ENCODE results near the gene CATSPER1. TPM values are rescaled to one million over a fixed set of nuclear protein-coding genes. Genes with fewer than 3 reads are reported as not detected.
"Not testable (repeated sequence)": the region's sequence is repeated elsewhere in the genome, so short reads cannot be mapped to it uniquely, and the experiment has no call there.

The CATSPER1 gene
- total RNA-seq, 1 donor from 2014 or later = not detected

DNA sequence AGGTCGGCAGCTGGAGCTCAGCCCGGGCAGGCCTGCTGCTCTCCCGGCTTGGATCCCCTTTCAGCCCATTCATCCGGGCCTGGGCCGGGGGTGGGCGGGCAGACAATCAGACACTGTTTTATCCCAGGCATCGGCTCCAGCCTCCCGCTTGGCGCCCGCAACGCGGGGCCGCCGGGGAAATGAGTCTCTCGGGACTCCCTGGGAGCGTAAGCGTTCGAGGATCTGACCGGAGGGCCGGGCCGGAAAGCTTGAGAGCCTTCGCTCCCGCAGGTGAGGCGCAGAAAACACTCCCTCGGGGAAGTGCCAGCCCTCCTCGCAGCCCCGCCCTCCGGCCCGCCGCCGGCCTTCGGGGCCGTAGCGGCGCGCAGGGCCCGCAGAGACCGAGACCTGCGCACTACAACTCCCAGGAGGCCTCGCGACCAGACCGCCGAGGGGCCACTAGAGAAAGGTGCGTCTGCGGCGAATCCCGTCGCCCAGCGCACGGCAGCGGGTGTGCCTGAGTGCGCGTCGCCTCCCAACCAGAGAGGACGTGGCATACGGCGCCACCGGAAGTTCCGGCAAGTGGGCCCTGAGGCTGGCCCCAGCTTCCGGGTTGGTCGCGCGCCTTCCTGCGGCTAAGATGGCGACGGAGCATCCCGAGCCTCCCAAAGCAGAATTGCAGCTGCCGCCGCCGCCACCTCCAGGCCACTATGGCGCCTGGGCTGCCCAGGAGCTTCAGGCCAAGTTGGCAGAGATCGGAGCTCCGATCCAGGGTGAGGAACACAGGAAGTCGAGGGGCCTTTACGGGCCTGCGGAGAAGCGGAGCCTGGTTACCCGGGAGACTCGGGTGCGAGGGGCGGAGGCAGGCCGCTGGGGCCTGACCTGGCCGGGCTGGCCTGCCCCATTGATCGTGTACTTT is 25.7 kb upstream of the CATSPER1 start, which contains the start of gene SF3B2:
Gene SF3B2, plus strand, starts transcription at position 599 of the 898 bp plus-strand sequence. Its CDS starts 21 bp downstream, at position 620.
- DNase-seq = peak; percentile 98

DNA sequence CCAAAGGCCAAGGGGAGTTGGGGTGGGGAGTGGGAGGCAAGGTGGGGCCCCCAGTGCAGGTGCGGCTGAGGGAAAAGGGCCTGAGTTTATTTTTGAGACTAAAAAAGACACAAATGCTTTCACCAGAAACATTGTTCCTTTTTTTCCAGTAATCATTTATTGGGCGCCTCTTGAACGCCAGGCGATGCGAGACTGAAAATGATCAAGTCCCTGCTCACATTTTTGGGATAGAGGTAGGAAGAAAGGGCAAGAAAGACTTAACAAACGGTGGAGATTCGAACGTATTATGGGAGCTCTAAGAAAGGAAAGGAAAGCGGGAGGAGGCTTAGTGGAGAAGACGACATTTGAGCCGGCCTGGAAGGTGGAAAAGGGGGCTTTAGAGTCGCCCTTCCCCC is 25.1 kb upstream of the CATSPER1 start:
- no peak for DNase-seq

DNA sequence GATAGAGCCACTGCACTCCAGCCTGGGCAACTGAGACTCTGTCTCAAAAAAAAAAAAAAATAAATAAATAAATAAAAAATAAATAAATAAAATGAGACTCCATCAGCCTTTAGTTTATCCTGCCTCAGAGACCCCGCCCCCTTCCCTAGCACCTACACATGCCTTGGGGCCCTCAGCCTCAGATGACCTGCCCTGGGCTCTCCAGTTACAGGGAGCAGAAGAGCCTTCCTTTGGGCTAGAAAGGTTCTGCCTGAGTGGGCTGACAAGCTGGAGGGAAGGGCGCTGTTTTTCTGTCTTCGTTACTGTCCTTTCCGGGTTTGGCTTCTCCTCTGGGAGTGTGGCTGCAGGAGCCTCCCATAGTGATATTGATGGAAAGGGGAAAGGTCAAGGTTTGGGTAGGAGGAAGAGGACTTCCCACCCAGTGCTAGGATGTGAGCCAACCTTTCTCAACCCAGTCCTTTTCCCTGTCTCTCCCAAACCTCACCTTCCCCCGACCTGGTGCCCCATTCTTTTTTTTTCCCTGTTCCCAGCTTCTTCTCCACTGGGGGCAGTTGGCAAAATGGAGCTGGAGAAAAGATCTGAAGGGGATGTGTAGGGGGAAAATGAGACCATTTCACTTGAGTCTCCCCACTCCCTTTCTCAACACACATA is 24.4 kb upstream of the CATSPER1 start:
- no peak for DNase-seq

DNA sequence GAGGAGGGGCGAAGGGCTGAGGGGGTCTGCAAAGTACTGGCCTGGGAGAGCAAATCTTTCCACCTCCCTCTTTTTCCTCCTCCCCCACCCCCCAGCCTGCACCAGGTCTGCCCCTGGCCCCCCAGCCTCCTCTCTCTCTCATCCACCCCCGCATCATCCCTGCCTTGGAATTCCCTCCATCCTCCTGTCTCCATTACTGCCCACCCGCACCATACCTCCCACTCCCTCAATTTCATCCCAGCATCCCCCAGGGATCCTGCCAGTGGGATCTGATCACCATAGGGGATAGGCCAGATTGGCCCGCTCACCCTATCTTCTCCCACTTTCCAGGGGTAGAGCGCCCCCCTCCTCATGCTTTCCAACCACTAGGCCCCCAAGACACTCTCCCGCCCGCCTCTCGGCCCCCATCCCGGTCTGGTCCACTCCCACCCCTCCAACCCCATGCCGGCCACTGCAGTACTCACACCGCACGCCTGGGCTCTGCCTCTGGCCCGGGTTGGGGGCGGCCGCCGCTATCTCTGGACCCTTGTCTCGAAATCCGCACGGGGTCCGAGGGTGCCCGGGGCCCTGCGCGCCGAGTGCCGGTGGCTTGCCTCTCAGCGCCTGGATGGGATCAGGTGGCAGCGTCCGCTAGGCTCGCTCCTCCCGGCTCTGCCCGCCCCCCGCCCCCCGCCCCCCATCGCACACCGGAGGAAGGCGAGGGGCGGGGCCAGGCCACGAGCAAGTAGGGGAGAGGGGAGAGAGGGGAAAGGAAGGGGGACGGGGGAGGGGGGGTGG is 22.5 kb upstream of the CATSPER1 start, which contains the start of gene GAL3ST3:
Gene GAL3ST3, minus strand, starts transcription at position 615 of the 777 bp plus-strand sequence. CDS start 3,746 bp downstream, outside the sequence.
- DNase-seq = peak; percentile 25

DNA sequence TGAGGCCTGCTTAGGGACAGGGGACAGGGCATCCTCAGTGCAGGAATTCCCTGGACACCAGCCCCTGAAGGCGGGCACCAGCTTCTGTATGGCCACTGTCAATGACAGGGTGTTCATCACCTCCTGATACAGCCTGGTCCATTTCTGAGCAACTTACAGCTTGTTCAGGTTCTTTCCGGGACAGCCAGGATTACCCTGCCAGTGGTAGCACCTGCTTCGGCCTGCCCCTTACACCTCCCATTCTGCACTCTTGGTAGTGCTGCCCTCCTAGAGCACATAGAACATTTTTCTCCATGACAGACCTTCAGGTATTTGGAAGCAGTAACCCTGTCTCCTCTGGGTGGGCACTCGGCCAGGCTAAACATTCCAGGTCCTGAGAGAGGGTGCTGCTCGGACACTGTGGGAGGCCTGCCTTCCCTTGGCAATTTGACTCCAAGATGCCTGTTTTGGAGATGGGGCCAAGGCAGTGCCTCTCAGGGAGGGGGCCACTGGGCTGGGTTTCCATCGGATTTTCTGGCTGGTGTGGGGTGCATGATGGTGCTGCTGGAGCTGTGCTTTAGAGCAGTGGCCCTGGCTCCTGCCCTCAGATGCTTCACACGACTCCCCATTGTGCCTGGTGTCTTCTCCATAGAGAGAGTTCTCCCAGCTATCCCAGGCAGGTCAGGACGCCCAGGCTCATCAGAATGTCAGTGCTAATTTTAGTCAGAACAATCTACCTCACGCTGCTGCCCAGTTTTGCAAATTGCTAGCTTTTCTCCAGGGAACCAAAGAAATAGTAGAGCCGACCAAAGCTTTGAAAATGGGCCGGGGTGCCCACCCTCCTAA is 21.5 kb upstream of the CATSPER1 start:
- no peak for DNase-seq

DNA sequence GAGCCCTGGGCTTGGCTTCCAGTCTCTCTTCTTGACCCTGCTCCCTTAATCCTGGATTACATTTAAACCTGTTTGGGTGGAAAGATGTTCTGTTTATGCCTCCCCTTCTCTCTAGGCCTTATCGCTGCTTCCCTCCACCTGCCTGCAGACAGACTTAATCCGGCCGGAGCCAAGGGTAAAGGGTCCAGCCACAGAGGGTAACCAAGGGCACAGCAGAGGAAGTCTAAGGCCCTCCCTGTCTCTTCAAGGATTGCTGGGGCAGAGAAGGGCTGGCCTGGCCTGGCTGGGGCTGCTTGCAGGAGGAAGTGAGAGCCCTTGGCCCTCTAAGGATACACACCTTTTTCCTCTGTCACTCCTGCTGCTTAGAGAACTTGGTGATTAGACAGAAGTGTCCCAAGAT is 20.6 kb upstream of the CATSPER1 start:
- no peak for DNase-seq

DNA sequence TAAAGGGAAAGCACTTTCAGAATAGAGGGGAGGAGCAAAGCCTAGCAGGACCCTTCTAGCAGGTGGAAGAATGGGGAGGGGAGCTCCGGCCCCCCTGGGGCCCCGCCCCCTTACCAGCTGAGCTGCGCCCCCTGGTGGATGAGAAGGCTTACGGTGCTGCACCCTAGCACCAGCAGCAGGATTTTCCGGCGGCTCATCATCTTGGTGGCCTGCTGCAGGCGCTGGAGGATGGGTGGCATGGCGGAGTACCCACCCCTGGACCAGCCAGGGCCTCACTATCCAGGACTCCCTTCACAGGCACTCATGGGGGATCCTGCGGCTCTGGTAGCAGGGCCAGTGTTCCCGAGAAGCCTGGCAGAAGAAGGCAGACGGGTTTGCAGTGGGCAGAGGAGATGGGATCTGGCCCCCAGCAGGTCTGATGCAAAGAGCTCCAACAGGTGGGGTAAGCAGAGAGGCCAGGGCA is 18.9 kb upstream of the CATSPER1 start:
- DNase-seq = peak; percentile 90

DNA sequence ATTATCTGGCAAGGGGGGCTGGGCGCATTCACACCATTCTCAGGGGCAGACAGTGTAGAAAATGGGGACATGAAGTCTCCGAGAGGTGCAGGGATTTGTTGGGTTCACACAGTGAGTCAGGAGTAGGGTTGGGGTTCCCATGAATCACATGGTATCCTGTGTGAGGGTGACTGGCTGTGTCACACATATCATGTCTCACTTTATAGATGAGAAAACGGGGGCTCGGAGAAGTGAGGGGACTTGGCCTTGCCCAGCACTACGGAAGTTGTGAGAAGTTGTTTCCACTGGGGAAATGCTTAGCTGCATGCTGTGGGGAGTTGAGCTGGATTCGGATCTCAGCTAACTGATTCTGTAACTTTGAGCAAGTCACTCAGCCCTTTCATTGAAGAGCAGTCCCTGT is 18.5 kb upstream of the CATSPER1 start:
- DNase-seq = no peak

DNA sequence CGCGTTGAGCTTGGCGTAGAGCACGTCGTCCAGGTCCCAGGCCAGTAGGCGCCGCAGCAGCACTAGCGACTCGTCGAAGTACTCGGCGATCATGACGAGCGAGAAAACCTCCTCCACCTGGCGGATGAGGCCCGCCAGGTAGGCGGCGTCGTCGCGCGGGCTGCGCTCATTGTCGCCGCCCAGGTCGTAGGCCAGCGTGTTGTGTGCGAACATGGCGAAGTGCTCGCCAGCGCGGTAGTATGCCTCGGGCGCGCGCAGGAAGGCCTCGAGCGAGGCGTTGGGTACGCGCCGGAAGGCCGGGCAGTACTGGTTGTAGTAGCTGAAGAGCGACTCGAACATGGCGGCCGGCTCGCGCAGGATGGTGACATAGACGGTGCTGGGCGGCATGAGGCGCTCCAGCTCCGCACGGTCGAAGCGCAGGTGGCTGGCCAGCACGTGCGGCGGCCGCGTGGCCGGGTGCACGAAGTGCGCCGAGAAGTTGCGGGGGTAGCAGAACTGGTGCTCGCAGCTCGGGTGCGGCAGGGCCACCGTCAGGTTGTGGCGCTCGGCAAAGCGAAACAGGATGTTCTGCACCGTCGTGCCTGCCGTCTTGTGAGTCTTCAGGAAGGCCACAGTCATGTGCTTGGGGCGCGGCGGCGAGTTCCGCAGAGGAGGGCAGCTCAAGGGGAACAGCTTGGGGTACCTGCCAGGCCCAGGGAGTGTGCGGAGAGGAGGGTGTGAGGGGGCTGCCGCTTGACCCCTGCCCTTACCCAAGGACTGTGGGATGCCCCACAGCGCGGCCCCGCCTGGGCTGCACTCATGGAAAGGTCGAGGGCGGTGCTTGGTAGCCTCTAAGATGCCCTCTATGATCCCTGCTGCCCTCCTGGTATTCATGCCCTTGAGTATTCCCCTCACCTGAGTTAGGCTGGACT is 17.0 kb upstream of the CATSPER1 start:
- DNase-seq = no peak

DNA sequence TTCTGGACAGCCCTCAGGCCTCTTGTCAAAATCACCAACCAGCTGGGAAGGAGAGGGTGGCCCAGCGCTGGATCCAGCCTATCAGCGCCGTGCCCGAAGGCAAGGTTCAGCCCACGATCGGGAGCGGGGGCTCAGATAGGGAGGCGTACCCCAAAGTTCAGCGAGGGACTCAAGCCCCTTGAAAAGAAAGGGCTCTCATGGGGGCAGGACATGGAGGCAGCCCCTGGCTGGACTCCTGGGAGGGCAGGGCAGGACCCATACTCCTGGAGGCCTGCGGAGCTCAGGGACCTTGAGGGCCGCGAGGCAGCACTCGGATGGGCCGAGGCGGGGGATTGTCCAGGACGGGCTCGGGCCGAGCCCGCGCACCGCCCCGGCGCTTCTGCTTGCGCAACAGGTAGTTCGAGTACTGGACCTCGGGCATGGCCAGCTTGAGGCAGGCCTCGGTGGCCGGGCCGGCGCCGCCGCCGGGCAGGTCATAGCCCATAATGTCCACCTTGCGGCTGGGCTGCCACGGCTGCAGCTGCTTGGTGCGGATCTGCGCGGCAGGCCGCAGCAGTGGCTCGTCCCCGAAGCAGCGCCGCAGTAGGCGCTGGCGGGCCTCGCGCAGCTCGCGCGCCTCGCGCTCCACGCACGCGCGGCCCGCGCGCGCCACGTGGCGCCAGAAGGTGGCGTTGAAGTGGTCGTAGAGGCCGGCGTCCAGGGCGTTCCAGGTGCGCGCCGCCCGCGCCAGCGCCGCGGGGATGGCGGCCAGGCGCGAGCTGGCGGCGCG is 16.1 kb upstream of the CATSPER1 start:
- DNase-seq = no peak

DNA sequence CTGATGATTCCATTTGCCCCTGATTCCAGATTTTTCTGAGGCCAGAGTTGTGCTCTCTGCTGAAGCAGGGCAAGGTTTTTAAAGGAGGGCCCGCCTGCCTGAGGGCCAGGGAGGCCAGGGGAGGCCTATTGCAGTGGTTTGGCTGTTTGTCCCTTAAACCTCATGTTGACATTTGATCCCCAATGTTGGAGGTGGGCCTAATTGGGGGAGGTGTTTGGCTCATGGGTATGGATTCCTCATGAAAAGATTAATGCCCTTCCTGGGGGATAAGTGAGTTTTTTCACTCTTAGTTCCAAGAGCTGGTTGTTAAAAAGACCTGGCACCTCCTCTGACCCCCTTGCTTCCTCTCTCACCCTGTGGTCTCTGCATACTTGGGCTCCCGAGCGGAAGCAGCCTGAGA is 13.5 kb upstream of the CATSPER1 start:
- no peak for DNase-seq

DNA sequence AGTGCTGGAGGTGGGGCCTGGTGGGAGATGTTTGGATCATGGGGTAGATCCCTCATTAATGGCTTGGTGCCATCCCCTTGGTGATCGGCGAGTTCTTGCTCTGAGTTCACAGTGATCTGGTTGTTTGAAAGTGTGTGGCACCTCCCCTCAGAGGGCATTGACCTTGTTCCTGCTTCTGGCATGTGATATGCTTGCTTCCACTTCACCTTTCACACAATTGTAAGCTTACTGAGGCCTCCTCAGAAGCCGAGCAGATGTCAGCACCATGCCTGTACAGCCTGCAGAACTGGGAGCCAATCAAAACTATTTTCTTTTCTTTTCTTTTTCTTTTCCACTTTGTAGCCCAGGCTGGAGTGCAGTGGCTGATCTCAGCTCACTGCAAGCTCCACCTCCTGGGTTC is 11.0 kb upstream of the CATSPER1 start:
- no peak for DNase-seq

DNA sequence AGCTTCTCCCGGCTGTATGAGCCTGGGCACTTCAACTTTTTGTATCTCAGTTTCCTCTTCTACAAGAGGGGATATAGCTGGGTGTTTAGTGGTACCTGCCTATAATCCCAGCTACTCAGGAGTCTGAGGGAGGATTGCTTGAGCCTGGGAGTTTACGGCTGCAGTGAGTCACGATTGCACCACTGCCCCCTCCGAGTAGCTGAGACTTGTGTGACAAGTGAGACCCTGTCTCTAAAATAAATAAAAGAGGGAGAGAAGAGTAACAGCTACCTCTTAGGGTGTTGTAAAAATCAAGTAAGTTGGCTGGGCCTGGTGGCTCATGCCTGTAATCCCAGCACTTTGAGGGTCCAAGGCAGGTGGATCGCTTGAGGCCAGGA is 10.0 kb upstream of the CATSPER1 start:
- no peak for DNase-seq

DNA sequence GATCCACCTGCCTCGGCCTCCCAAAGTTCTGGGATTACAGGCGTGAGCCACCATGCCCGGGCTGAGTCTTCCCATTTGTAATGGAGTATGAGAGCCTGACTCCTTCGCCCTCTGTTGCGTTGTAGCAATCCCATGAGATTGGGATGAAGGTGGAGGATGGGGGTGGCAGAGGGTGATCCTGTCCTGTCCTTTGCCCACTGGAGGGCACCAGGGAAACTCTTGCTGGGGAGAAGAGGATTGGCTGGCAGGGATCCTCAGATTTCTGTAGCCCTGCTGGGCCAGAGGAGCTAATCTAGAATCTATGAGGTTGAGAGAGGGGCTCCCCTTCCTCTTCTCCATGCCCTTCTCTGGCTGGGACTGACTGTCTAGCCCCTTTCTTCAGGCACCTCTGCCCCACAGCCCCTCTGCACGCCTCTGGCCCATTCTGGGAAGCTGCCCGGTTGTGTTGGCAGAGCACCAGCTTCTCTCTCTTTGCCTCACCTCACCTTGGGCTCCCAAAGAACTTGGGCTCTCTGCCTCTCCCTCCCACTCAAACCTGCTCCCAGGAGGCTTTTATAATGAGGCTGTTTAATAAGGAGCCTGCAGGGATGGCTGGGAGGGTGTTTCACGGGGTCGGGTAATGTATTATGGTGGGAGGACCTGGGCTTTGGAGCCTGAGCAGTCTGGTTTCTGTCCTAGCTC is 9.5 kb upstream of the CATSPER1 start:
- no peak for DNase-seq

DNA sequence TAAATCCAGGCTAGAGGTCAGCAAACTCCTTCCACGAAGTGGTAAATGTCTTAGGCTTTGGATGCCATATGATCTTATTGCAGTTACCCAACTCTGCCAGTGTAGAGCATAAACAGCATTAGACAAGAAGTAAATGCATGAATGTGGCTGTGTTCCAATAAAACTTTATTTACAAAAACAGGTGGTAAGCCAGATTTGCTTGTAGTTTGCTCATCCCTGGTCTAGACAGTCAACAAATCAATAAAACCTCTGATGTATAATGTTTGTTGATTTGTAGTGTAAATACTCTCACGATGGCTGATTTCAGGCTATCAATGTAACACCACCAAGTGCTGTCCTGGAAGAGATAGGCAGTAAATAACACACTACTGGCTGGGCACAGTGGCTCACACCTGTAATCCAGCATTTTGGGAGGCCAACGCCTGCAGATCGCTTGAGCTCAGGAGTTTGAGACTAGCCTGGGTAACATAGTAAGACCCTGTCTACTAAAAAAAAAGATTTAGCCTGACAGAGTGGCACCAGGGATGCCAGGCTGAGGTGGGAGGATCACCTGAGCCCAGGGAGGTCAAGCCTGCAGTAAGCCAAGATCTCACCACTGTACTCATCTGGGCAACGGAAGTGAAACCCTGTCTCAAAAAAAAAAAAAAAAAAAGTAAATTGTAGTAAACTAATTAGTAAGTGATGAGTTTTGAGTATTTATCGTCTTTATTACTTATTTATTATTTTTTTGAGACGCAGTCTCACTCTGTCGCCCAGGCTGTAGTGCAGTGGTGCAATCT is 6.9 kb upstream of the CATSPER1 start:
- no peak for DNase-seq

DNA sequence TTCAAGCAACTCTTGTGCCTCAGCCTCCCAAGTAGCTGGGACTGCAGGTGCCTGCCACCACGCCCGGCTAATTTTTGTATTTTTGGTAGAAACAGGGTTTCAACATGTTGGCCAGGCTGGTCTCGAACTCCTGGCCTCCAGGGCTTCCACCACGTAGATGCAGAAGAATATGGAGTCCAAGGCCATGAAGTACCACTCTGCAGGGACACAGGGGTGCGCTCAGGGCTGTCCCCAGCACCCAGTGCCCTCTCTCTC is 3.2 kb downstream of the CATSPER1 start:
- DNase-seq = not testable (repeated sequence)

DNA sequence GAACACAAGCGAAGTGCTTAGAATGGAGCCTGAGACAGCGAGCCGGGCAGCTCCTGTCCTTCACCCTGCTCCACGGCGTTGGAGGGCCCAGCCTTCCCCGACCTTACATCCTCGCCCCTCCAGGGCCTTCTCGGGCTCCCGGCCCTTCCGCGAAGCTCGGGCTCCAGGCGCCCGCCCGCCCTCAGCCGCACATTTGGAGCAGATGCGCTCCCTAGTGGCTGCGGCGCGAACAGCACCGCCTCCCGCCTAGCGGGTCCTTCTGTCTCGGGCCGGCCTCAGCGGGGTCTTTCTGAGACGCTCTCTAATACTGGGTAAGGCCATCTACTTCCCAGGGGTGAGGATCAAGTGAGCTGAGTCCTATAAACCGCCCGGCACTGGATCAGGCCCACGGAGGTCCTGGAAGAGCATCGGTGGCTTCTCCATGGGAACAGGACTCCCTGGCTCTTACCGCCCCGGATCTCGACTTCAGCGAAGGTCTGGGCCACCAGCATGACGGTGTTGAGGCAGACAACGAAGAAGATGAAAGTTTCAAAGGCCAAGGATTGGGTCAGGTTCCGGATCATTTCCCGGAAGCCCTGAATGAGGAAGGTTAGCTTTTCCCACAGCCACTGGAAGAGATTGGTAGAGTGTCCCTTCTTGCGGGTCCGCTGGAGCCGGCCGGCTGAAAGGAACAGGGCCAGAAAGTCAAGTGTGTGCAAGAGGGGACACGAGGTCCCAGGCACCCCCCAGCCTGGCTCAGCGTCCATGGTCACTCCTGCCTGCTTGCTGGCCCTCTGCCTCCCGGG is 3.7 kb downstream of the CATSPER1 start:
- peak; percentile 74 for DNase-seq
